A549 (cell line): Measurements from ENCODE around the gene ANGPTL5.

Source experiments
- CTCF ChIP-seq: fragments of >200 bp; sonication (Bioruptor Twin); formaldehyde crosslinking; IDR thresholded peaks from 3 replicates; pipeline ENCODE4 v1.5.1; 2016
- PHF8 ChIP-seq: fragments of 200-600 bp; sonication (generic); IDR thresholded peaks from 2 replicates; pipeline ENCODE4 v1.6.1; 2016; ENCODE audit warnings: low read depth, mild to moderate bottlenecking, antibody characterized with exemption, moderate library complexity, borderline replicate concordance
- USF2 ChIP-seq: fragments of 450-650 bp; IDR thresholded peaks from 2 replicates; pipeline ENCODE4 v1.6.1; 2014; ENCODE audit warnings: antibody characterized with exemption

- no peak for TF ChIP-seq CTCF
- TF ChIP-seq PHF8, result no peak
- no peak for TF ChIP-seq USF2
Observed at GRCh38 chr11:101870510-101870909, 45.8 kb downstream of the ANGPTL5 start.
